Activated T-helper 2 cell treated with anti-CD3 and anti-CD28 coated beads, Interferon-gamma antibody, Interleukin-2, Interleukin-4, amounts not matched to agents 10 μg/mL and 5 μg/mL and 100 μg/mL, durations not matched to agents 14 hours and 24 hours and 36 hours (primary cell): ENCODE measurements around the gene INHBB. TPM values are rescaled to one million over a fixed set of nuclear protein-coding genes. Genes with fewer than 3 reads are reported as not detected.

Source experiments
- DNase-seq: peaks from one replicate; pipeline ENCODE4 v3.0.0; 2021; ENCODE audit warnings: low spot score
- H3K27ac Mint-ChIP-seq: one replicate; pipeline ENCODE4 v1.8.0; 2021; ENCODE audit warnings: mixed read lengths
- H3K27me3 Mint-ChIP-seq: one replicate; pipeline ENCODE4 v1.8.0; 2021; ENCODE audit warnings: low read depth, mixed read lengths
- H3K36me3 Mint-ChIP-seq: one replicate; pipeline ENCODE4 v1.8.0; 2021; ENCODE audit warnings: low read depth, mixed read lengths
- H3K4me1 Mint-ChIP-seq: one replicate; pipeline ENCODE4 v1.8.0; 2021; ENCODE audit warnings: low read depth, mixed read lengths
- H3K4me3 Mint-ChIP-seq: one replicate; pipeline ENCODE4 v1.8.0; 2021; ENCODE audit warnings: low read depth, mild to moderate bottlenecking, moderate library complexity, mixed read lengths
- H3K9me3 Mint-ChIP-seq: one replicate; pipeline ENCODE4 v1.8.0; 2021; ENCODE audit warnings: mixed read lengths
- intact Hi-C: fragments of 100-400 bp; cut with micrococcal nuclease; formaldehyde crosslinking; loops from one replicate; pipeline ENCODE4 v1.15.1; 2023
- total RNA-seq: library from RNA; stranded (reverse); gene quantifications from 2 replicates; pipeline ENCODE4 v1.2.3, GENCODE V29; 2022

Gene INHBB
- total RNA-seq, 1 donor from 2014 or later = not detected

- Mint-ChIP-seq H3K27me3 (no peaks in the 10 kb centered on the region), H3K36me3 (no peaks in the 10 kb centered on the region), H3K4me3 (no peak overlapping the region), H3K27ac (no peak overlapping the region), H3K4me1 (no peaks in the 10 kb centered on the region), H3K9me3 (no peaks in the 10 kb centered on the region)
- no peak for DNase-seq
- intact Hi-C loops = no loop called here
Measured at GRCh38 chr2:120393456-120393855, 47.5 kb downstream of the INHBB start.

GRCh38 chr2:120394764-120395163, 48.8 kb downstream of the INHBB start:
- no peaks in the 10 kb centered on the region for H3K9me3 Mint-ChIP-seq
- H3K36me3 Mint-ChIP-seq = no peaks in the 10 kb centered on the region
- no peak for DNase-seq
- no peaks in the 10 kb centered on the region for H3K27me3 Mint-ChIP-seq
- H3K4me3 Mint-ChIP-seq = no peak overlapping the region
- no peaks in the 10 kb centered on the region for H3K4me1 Mint-ChIP-seq
- intact Hi-C loops = no loop called here
- H3K27ac Mint-ChIP-seq = no peak overlapping the region

GRCh38 chr2:120395221-120396012, 49.5 kb downstream of the INHBB start:
- H3K9me3 Mint-ChIP-seq = no peaks in the 10 kb centered on the region
- no peaks in the 10 kb centered on the region for H3K27me3 Mint-ChIP-seq
- no peak for DNase-seq
- no peaks in the 10 kb centered on the region for H3K36me3 Mint-ChIP-seq
- H3K27ac Mint-ChIP-seq = no peak overlapping the region
- no peaks in the 10 kb centered on the region for H3K4me1 Mint-ChIP-seq
- intact Hi-C loops = no loop called here
- H3K4me3 Mint-ChIP-seq = no peak overlapping the region

DNA sequence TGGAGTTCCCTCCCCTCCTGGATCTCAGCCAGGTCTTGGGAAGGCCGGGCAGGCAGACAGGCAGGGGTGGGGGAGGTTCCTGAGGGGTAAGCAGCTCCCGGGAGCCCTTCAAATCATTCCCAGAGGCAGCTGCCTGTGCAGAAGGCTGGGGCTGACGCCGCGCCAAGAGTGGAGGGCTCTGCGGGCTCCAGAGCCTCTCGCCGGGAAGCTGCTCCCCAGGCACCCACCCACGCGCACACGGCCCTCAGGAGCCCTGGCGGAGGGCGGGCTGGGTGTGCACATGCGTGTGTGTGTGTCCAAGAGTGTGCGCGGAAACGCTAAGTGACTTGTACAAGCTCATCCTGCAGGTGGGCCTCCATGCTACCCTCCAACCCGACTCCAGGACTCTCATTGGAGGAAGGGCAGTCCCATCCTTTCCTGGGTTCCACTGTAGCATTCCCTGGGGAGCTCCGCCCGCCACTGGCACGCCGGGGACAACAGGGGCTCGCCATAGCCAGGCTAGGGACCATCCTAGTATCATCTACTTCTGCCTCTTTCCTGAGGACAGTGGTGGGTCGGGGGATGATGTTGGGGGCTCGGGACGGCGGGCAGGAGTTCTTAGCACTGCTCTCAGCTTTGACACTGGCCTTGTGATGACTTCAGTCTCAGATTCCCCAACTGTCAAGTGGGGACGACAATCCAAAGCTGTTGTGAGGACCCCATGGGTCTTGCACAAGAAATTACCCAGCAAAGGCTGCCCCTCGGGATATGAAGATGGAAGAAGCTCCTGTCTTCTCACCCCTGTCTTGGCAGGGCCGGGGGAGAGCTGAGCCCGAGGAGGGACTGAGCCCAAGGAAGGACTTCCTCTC, 50.3 kb downstream of the INHBB start:
- no peaks in the 10 kb centered on the region for H3K27me3 Mint-ChIP-seq
- no peak for DNase-seq
- no peak overlapping the region for H3K27ac Mint-ChIP-seq
- no peaks in the 10 kb centered on the region for H3K4me1 Mint-ChIP-seq
- intact Hi-C loops = no loop called here
- no peak overlapping the region for H3K4me3 Mint-ChIP-seq
- H3K9me3 Mint-ChIP-seq = no peaks in the 10 kb centered on the region
- no peaks in the 10 kb centered on the region for H3K36me3 Mint-ChIP-seq

- intact Hi-C loops = no loop called here
- no peaks in the 10 kb centered on the region for H3K4me1 Mint-ChIP-seq
- no peaks in the 10 kb centered on the region for H3K27me3 Mint-ChIP-seq
- no peaks in the 10 kb centered on the region for H3K9me3 Mint-ChIP-seq
- H3K4me3 Mint-ChIP-seq = no peak overlapping the region
- H3K36me3 Mint-ChIP-seq = no peaks in the 10 kb centered on the region
- DNase-seq = no peak
- H3K27ac Mint-ChIP-seq = no peak overlapping the region
Measured at GRCh38 chr2:120396861-120397811, 51.2 kb downstream of the INHBB start.

- H3K27ac Mint-ChIP-seq = no peak overlapping the region
- DNase-seq = no peak
- no peak overlapping the region for H3K4me3 Mint-ChIP-seq
- H3K27me3 Mint-ChIP-seq = no peaks in the 10 kb centered on the region
- no peaks in the 10 kb centered on the region for H3K9me3 Mint-ChIP-seq
- no peaks in the 10 kb centered on the region for H3K36me3 Mint-ChIP-seq
- intact Hi-C loops = no loop called here
- no peaks in the 10 kb centered on the region for H3K4me1 Mint-ChIP-seq
Measured at GRCh38 chr2:120398051-120398995, 52.4 kb downstream of the INHBB start.

- Mint-ChIP-seq H3K4me3 (no peak overlapping the region), H3K27me3 (no peaks in the 10 kb centered on the region), H3K36me3 (no peaks in the 10 kb centered on the region), H3K4me1 (no peaks in the 10 kb centered on the region), H3K27ac (no peak overlapping the region), H3K9me3 (no peaks in the 10 kb centered on the region)
- DNase-seq = no peak
- intact Hi-C loops = no loop called here
Measured at GRCh38 chr2:120398996-120399888, 53.3 kb downstream of the INHBB start.

- H3K27me3 Mint-ChIP-seq = no peaks in the 10 kb centered on the region
- no peak overlapping the region for H3K27ac Mint-ChIP-seq
- no peaks in the 10 kb centered on the region for H3K36me3 Mint-ChIP-seq
- H3K4me3 Mint-ChIP-seq = no peak overlapping the region
- no peaks in the 10 kb centered on the region for H3K4me1 Mint-ChIP-seq
- intact Hi-C loops = no loop called here
- H3K9me3 Mint-ChIP-seq = no peaks in the 10 kb centered on the region
- no peak for DNase-seq
Measured at GRCh38 chr2:120399889-120400240, 53.9 kb downstream of the INHBB start.

DNA sequence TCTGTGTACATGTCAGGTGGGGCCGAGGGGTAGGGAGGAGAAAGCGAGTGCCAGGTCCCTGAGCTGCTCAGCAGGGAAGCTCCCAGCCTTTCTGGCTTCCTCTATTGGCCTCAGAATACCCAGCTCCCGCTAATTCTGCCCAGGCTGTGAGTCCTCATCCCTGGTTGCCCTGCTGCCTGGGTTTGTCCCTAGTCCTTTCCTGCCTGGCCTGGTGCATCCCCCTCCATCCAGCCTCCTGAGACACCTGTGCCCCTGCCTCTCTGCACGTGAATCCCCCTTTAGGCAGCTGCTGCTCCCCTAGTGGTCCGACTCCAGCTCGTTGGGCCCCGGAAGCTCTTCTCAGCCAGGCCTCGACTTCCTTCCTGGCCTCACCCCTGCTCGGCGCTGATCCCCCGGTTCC, 54.6 kb downstream of the INHBB start:
- Mint-ChIP-seq H3K4me1 (no peaks in the 10 kb centered on the region), H3K27ac (no peak overlapping the region)
- no peak for DNase-seq

More for the DNA sequence above, 54.6 kb downstream of the INHBB start:
- intact Hi-C loops = no loop called here
- H3K27me3 Mint-ChIP-seq = no peaks in the 10 kb centered on the region
- H3K36me3 Mint-ChIP-seq = no peaks in the 10 kb centered on the region
- H3K4me3 Mint-ChIP-seq = no peak overlapping the region
- H3K9me3 Mint-ChIP-seq = no peaks in the 10 kb centered on the region
